H9 (cell line): ENCODE measurements around the gene MYBBP1A. TPM values are rescaled to one million over a fixed set of nuclear protein-coding genes. Genes with fewer than 3 reads are reported as not detected.

Experiments used
- DNase-seq: peaks from one replicate; pipeline ENCODE4 v3.0.0-alpha.2; 2017
- H2AFZ ChIP-seq: one replicate; pipeline ENCODE4 v1.6.1; 2013; ENCODE audit warnings: mild to moderate bottlenecking, low read length, control low read depth, moderate library complexity
- H2AK5ac ChIP-seq: 2 replicates; pipeline ENCODE4 v1.6.1; 2013; ENCODE audit warnings: low read length, control low read depth, mixed read lengths; ENCODE audit not compliant: insufficient read length
- H2BK120ac ChIP-seq: one replicate; pipeline ENCODE4 v1.6.1; 2013; ENCODE audit warnings: low read depth, mild to moderate bottlenecking, low read length, control low read depth, inconsistent platforms; ENCODE audit not compliant: poor library complexity, severe bottlenecking
- H2BK12ac ChIP-seq: 2 replicates; pipeline ENCODE4 v1.6.1; 2013; ENCODE audit warnings: low read length, control low read depth, mixed read lengths, low read depth; ENCODE audit not compliant: insufficient read length
- H2BK15ac ChIP-seq: 2 replicates; pipeline ENCODE4 v1.6.1; 2013; ENCODE audit warnings: low read depth, low read length, control low read depth
- H2BK20ac ChIP-seq: one replicate; pipeline ENCODE4 v1.6.1; 2013; ENCODE audit warnings: low read depth, mild to moderate bottlenecking, low read length, control low read depth, inconsistent platforms; ENCODE audit not compliant: poor library complexity, severe bottlenecking
- H2BK5ac ChIP-seq: 2 replicates; pipeline ENCODE4 v1.6.1; 2013; ENCODE audit warnings: low read length, control low read depth, mixed read lengths; ENCODE audit not compliant: insufficient read length
- H3K14ac ChIP-seq: 2 replicates; pipeline ENCODE4 v1.6.1; 2013; ENCODE audit warnings: low read length, control low read depth; ENCODE audit not compliant: insufficient read depth
- H3K18ac ChIP-seq: 2 replicates; pipeline ENCODE4 v1.6.1; 2013; ENCODE audit warnings: low read depth, mild to moderate bottlenecking, mixed read lengths, low read length, control low read depth; ENCODE audit not compliant: insufficient read length
- H3K23ac ChIP-seq: 2 replicates; pipeline ENCODE4 v1.6.1; 2013; ENCODE audit warnings: low read length, control low read depth, mixed read lengths, low read depth; ENCODE audit not compliant: insufficient read length
- H3K23me2 ChIP-seq: 2 replicates; pipeline ENCODE4 v1.6.1; 2013; ENCODE audit warnings: low read depth, mild to moderate bottlenecking, mixed read lengths, low read length, control low read depth; ENCODE audit not compliant: insufficient read length, poor library complexity, severe bottlenecking
- H3K27ac ChIP-seq: 2 replicates; pipeline ENCODE4 v1.5.1; 2013; ENCODE audit warnings: low read length, control low read depth, mixed read lengths, low read depth; ENCODE audit not compliant: insufficient read length
- H3K27me3 ChIP-seq: 2 replicates; pipeline ENCODE4 v1.6.1; 2013; ENCODE audit warnings: low read length, control low read depth, inconsistent platforms; ENCODE audit not compliant: insufficient read depth
- H3K4ac ChIP-seq: 2 replicates; pipeline ENCODE4 v1.6.1; 2013; ENCODE audit warnings: low read depth, mild to moderate bottlenecking, control low read depth, inconsistent platforms, low read length, moderate library complexity
- H3K4me1 ChIP-seq: 2 replicates; pipeline ENCODE4 v1.6.1; 2013; ENCODE audit warnings: low read length, control low read depth, inconsistent platforms; ENCODE audit not compliant: insufficient read depth
- H3K4me2 ChIP-seq: 2 replicates; pipeline ENCODE4 v1.6.1; 2013; ENCODE audit warnings: low read length, control low read depth, mixed read lengths; ENCODE audit not compliant: insufficient read length, insufficient read depth
- H3K56ac ChIP-seq: 2 replicates; pipeline ENCODE4 v1.6.1; 2013; ENCODE audit warnings: low read depth, mild to moderate bottlenecking, mixed read lengths, low read length, control low read depth; ENCODE audit not compliant: insufficient read length
- H3K79me1 ChIP-seq: 2 replicates; pipeline ENCODE4 v1.6.1; 2013; ENCODE audit warnings: low read depth, mild to moderate bottlenecking, moderate library complexity, low read length, control low read depth, inconsistent platforms; ENCODE audit not compliant: insufficient read depth, poor library complexity, severe bottlenecking
- H3K79me2 ChIP-seq: 2 replicates; pipeline ENCODE4 v1.6.1; 2013; ENCODE audit warnings: low read length, control low read depth, inconsistent platforms; ENCODE audit not compliant: insufficient read depth
- H3K9ac ChIP-seq: 2 replicates; pipeline ENCODE4 v1.6.1; 2013; ENCODE audit warnings: low read length, control low read depth, mixed read lengths; ENCODE audit not compliant: insufficient read length; ENCODE audit errors: extremely low read depth
- H3K9me3 ChIP-seq: one replicate; pipeline ENCODE4 v1.6.1; 2013; ENCODE audit warnings: low read depth, low read length, inconsistent platforms; ENCODE audit not compliant: control insufficient read depth
- H3T11ph ChIP-seq: one replicate; pipeline ENCODE4 v1.6.1; 2013; ENCODE audit warnings: mild to moderate bottlenecking, low read length, control low read depth, inconsistent platforms
- H4K20me1 ChIP-seq: one replicate; pipeline ENCODE4 v1.6.1; 2013; ENCODE audit not compliant: control insufficient read depth, insufficient read length, insufficient read depth
- H4K5ac ChIP-seq: 2 replicates; pipeline ENCODE4 v1.6.1; 2013; ENCODE audit warnings: low read depth, mild to moderate bottlenecking, mixed read lengths, low read length, control low read depth; ENCODE audit not compliant: insufficient read length
- H4K8ac ChIP-seq: replicated peaks from 2 replicates; pipeline ENCODE4 v1.6.1; 2013; ENCODE audit warnings: low read length, control low read depth, mixed read lengths, low read depth; ENCODE audit not compliant: insufficient read length
- H4K91ac ChIP-seq: 2 replicates; pipeline ENCODE4 v1.6.1; 2013; ENCODE audit warnings: low read depth, mild to moderate bottlenecking, moderate library complexity, mixed read lengths, low read length, control low read depth; ENCODE audit not compliant: insufficient read length
- H3K27ac Mint-ChIP-seq, 3 experiments: 2 replicates in 2 of 3; 3 replicates in 1 of 3; pipeline ENCODE4 v1.8.0; 2020 to 2021; ENCODE audit warnings: mixed read lengths in 3 of 3, mild to moderate bottlenecking in 1 of 3, moderate library complexity in 1 of 3
- H3K27me3 Mint-ChIP-seq: 2 replicates; pipeline ENCODE4 v1.8.0; 2021; ENCODE audit warnings: low read depth, mild to moderate bottlenecking, moderate library complexity, mixed read lengths
- H3K36me3 Mint-ChIP-seq, 3 experiments: 2 replicates in 2 of 3; 3 replicates in 1 of 3; pipeline ENCODE4 v1.8.0; 2020 to 2021; ENCODE audit warnings: low read depth in 3 of 3, mixed read lengths in 3 of 3; ENCODE audit not compliant: insufficient read depth in 1 of 3
- H3K4me1 Mint-ChIP-seq, 2 experiments: 2 replicates each; pipeline ENCODE4 v1.8.0; 2020; ENCODE audit warnings: mixed read lengths in 2 of 2
- H3K4me3 Mint-ChIP-seq, 2 experiments: 2 replicates in 1 of 2; 3 replicates in 1 of 2; pipeline ENCODE4 v1.8.0; 2020 to 2021; ENCODE audit warnings: mild to moderate bottlenecking in 2 of 2, mixed read lengths in 2 of 2, moderate library complexity in 1 of 2
- H3K9me3 Mint-ChIP-seq, 2 experiments: 2 replicates in 1 of 2; 3 replicates in 1 of 2; pipeline ENCODE4 v1.8.0; 2020; ENCODE audit warnings: mild to moderate bottlenecking in 2 of 2, mixed read lengths in 2 of 2, moderate library complexity in 1 of 2
- WGBS: extraction: QIAGEN DNeasy Blood & Tissue Kit; methylation state at CpG from one replicate; pipeline ENCODE4 v1.1.7; 2013; ENCODE audit warnings: missing lambda C conversion rate, low lambda C conversion rate, mixed read lengths; ENCODE audit not compliant: insufficient read length; ENCODE audit errors: extremely low coverage; 5-methylcytosine and 5-hydroxymethylcytosine counted together
- total RNA-seq: library from RNA; stranded (reverse); gene quantifications from 2 replicates; pipeline ENCODE4 v1.2.1, GENCODE V29; 2021
- TF ChIP-seq, protein P1 (sequence below): fragments of 200-600 bp; sonication (generic); conservative IDR thresholded peaks from 3 replicates; pipeline ENCODE4 v1.8.0; 2021; ENCODE audit warnings: antibody characterized with exemption, mild to moderate bottlenecking

The MYBBP1A gene
- total RNA-seq, 1 experiment from 2014 or later = 181 TPM

DNA sequence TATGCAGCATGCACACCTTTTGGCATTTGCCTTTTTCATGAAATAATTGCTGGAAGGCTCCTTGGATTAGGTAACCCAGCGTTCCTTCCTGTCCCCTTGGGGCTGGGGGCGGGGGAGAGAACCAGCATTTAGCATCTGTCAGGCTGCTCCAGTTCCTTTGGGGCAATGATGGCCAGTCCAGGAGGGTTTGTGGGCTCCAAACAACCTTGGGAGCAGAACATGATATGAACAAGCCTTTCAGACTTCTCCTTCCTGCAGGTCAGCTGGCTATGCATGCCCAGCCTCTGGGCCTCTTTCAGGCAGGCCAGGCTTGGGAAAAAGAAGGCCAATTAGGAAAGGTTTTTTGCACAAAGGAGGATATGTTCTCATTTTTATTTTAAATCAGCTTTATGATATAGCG, 28.0 kb upstream of the MYBBP1A start:
- Mint-ChIP-seq H3K4me1 (peaks cover 21 to 32% of the 10 kb centered on the region in 2 experiments), H3K36me3 (peaks cover 0 to under 1% (median 0%) of the 10 kb centered on the region in 3 experiments; a peak in 1 of 7 replicates), H3K4me3 (peak overlapping the region; percentile 71 to 90; a peak in 3 of 5 replicates), H3K27me3 (peaks cover 69% of the 10 kb centered on the region), H3K9me3 (no peaks in the 10 kb centered on the region), H3K27ac (no peak overlapping the region)
- Histone ChIP-seq H2BK15ac (no peak overlapping the region), H2BK120ac (no peak overlapping the region), H3K18ac (no peak overlapping the region), H3K23ac (no peak overlapping the region), H2BK12ac (no peak overlapping the region), H3K9me3 (no peaks in the 10 kb centered on the region), H3K4me2 (peak overlapping the region; percentile 77), H3K9ac (no peak overlapping the region), H3K14ac (no peak overlapping the region), H3K56ac (no peak overlapping the region), H4K20me1 (peaks cover 2% of the 10 kb centered on the region), H3T11ph (no peak overlapping the region), H3K27me3 (peaks cover 23% of the 10 kb centered on the region; the same call in 1 of the 2 replicates), H4K91ac (no peak overlapping the region), H2BK5ac (no peak overlapping the region), H3K79me1 (no peaks in the 10 kb centered on the region), H3K79me2 (no peaks in the 10 kb centered on the region), H2AFZ (no peak overlapping the region), H3K27ac (no peak overlapping the region), H3K23me2 (peaks cover 10% of the 10 kb centered on the region), H3K4me1 (no peaks in the 10 kb centered on the region; the same call in 1 of the 2 replicates), H3K4ac (no peak overlapping the region), H2BK20ac (no peak overlapping the region), H4K5ac (no peak overlapping the region), H2AK5ac (no peak overlapping the region), H4K8ac (no peak overlapping the region)
- whole genome bisulfite sequencing = no CpG with 5 or more reads among the region's 3 CpGs
- TF ChIP-seq, protein P1, sequence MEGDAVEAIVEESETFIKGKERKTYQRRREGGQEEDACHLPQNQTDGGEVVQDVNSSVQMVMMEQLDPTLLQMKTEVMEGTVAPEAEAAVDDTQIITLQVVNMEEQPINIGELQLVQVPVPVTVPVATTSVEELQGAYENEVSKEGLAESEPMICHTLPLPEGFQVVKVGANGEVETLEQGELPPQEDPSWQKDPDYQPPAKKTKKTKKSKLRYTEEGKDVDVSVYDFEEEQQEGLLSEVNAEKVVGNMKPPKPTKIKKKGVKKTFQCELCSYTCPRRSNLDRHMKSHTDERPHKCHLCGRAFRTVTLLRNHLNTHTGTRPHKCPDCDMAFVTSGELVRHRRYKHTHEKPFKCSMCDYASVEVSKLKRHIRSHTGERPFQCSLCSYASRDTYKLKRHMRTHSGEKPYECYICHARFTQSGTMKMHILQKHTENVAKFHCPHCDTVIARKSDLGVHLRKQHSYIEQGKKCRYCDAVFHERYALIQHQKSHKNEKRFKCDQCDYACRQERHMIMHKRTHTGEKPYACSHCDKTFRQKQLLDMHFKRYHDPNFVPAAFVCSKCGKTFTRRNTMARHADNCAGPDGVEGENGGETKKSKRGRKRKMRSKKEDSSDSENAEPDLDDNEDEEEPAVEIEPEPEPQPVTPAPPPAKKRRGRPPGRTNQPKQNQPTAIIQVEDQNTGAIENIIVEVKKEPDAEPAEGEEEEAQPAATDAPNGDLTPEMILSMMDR = no peak
- DNase-seq = no peak
